Mesenchymal stem cell (in vitro differentiated cells and primary cell): ENCODE results near the gene FUT8.

Experiments
- DNase-seq: peaks from one replicate; pipeline ENCODE4 v3.0.0-alpha.2; 2013
- H2AFZ ChIP-seq: one replicate; pipeline ENCODE4 v1.6.1; 2013; ENCODE audit warnings: low read depth, mild to moderate bottlenecking, control low read depth, inconsistent platforms, low read length, moderate library complexity
- H2AK5ac ChIP-seq: 2 replicates; pipeline ENCODE4 v1.6.1; 2013; ENCODE audit warnings: low read length, moderate library complexity, mild to moderate bottlenecking, inconsistent platforms; ENCODE audit not compliant: severe bottlenecking
- H2BK120ac ChIP-seq: one replicate; pipeline ENCODE4 v1.6.1; 2013; ENCODE audit warnings: low read depth, mild to moderate bottlenecking, inconsistent platforms, low read length, moderate library complexity
- H2BK12ac ChIP-seq, 2 experiments: one replicate each; pipeline ENCODE4 v1.6.1; 2013; ENCODE audit warnings: inconsistent platforms in 2 of 2, low read length in 2 of 2, mild to moderate bottlenecking in 2 of 2, moderate library complexity in 2 of 2, control low read depth in 1 of 2
- H2BK15ac ChIP-seq: one replicate; pipeline ENCODE4 v1.6.1; 2013; ENCODE audit warnings: mild to moderate bottlenecking, low read depth, inconsistent platforms; ENCODE audit not compliant: poor library complexity, severe bottlenecking
- H2BK5ac ChIP-seq: 2 replicates; pipeline ENCODE4 v1.6.1; 2013; ENCODE audit warnings: low read depth, mild to moderate bottlenecking, low read length, control low read depth, inconsistent platforms; ENCODE audit not compliant: poor library complexity, severe bottlenecking
- H3K14ac ChIP-seq, 2 experiments: one replicate each; pipeline ENCODE4 v1.6.1; 2013; ENCODE audit warnings: inconsistent platforms in 2 of 2, low read length in 2 of 2, control low read depth in 1 of 2, mild to moderate bottlenecking in 1 of 2, moderate library complexity in 1 of 2
- H3K18ac ChIP-seq, 2 experiments: one replicate each; pipeline ENCODE4 v1.6.1; 2013; ENCODE audit warnings: inconsistent platforms in 2 of 2, low read length in 2 of 2, control low read depth in 1 of 2, low read depth in 1 of 2, mild to moderate bottlenecking in 1 of 2
- H3K23ac ChIP-seq, 2 experiments: one replicate each; pipeline ENCODE4 v1.6.1; 2013; ENCODE audit warnings: inconsistent platforms in 2 of 2, low read length in 2 of 2, mild to moderate bottlenecking in 2 of 2, moderate library complexity in 2 of 2, control low read depth in 1 of 2
- H3K27ac ChIP-seq: 2 replicates; pipeline ENCODE4 v1.5.1; 2013; ENCODE audit warnings: mild to moderate bottlenecking, moderate library complexity, low read length, control low read depth, inconsistent platforms; ENCODE audit not compliant: poor library complexity, severe bottlenecking
- H3K27me3 ChIP-seq, 2 experiments: 2 replicates each; pipeline versions ENCODE4 v1.6.1 to v1.7.0; 2013; ENCODE audit warnings: low read length in 2 of 2, mild to moderate bottlenecking in 2 of 2, moderate library complexity in 2 of 2, control low read depth in 1 of 2, inconsistent platforms in 1 of 2; ENCODE audit not compliant: control insufficient read depth in 1 of 2, insufficient read depth in 1 of 2
- H3K36me3 ChIP-seq, 2 experiments: 2 replicates each; pipeline versions ENCODE4 v1.6.1 to v1.7.0; 2013; ENCODE audit warnings: low read length in 2 of 2, control low read depth in 1 of 2, inconsistent platforms in 1 of 2, low read depth in 1 of 2, mild to moderate bottlenecking in 1 of 2; ENCODE audit not compliant: insufficient read depth in 2 of 2, control insufficient read depth in 1 of 2
- H3K4ac ChIP-seq, 2 experiments: one replicate each; pipeline ENCODE4 v1.6.1; 2013; ENCODE audit warnings: inconsistent platforms in 2 of 2, low read length in 2 of 2, mild to moderate bottlenecking in 2 of 2, moderate library complexity in 2 of 2, control low read depth in 1 of 2, low read depth in 1 of 2
- H3K4me1 ChIP-seq: 2 replicates; pipeline ENCODE4 v1.6.1; 2013; ENCODE audit warnings: low read depth, low read length, control low read depth; ENCODE audit not compliant: control insufficient read depth, insufficient read depth
- H3K4me2 ChIP-seq: 2 replicates; pipeline ENCODE4 v1.6.1; 2013; ENCODE audit warnings: low read length, mild to moderate bottlenecking, inconsistent platforms; ENCODE audit not compliant: poor library complexity, severe bottlenecking
- H3K4me3 ChIP-seq, 2 experiments: 2 replicates each; pipeline versions ENCODE4 v1.5.1 to v1.7.0; 2013; ENCODE audit warnings: low read length in 2 of 2, mild to moderate bottlenecking in 2 of 2, control low read depth in 1 of 2, low read depth in 1 of 2; ENCODE audit not compliant: insufficient read depth in 1 of 2
- H3K79me1 ChIP-seq: replicated peaks from 2 replicates; pipeline ENCODE4 v1.6.1; 2013; ENCODE audit warnings: mild to moderate bottlenecking, control low read depth, low read length, inconsistent platforms; ENCODE audit not compliant: poor library complexity, severe bottlenecking
- H3K9ac ChIP-seq: 2 replicates; pipeline ENCODE4 v1.7.0; 2013; ENCODE audit warnings: mild to moderate bottlenecking, low read length, moderate library complexity
- H3K9me3 ChIP-seq: 2 replicates; pipeline ENCODE4 v1.7.0; 2013; ENCODE audit warnings: mild to moderate bottlenecking, low read length; ENCODE audit not compliant: control insufficient read depth
- H4K8ac ChIP-seq: one replicate; pipeline ENCODE4 v1.6.1; 2013; ENCODE audit warnings: inconsistent platforms, mild to moderate bottlenecking, low read length, moderate library complexity
- H4K91ac ChIP-seq: one replicate; pipeline ENCODE4 v1.6.1; 2013; ENCODE audit warnings: mild to moderate bottlenecking, low read length, inconsistent platforms
- WGBS: methylation state at CpG from one replicate; pipeline ENCODE4 v1.1.7; 2013; ENCODE audit warnings: mixed read lengths; 5-methylcytosine and 5-hydroxymethylcytosine counted together

FUT8 gene

GRCh38 chr14:65720743-65721142, 308.2 kb downstream of the FUT8 start:
- Histone ChIP-seq H3K4me2 (no peak overlapping the region), H2AFZ (no peak overlapping the region), H3K27me3 (no peaks in the 10 kb centered on the region), H3K27ac (no peak overlapping the region), H2BK15ac (no peak overlapping the region), H3K9ac (no peak overlapping the region), H3K4me1 (no peaks in the 10 kb centered on the region), H4K91ac (no peak overlapping the region), H3K4ac (no peak overlapping the region), H2BK5ac (no peak overlapping the region), H3K36me3 (peaks cover 0 to 55% of the 10 kb centered on the region in 2 experiments), H3K23ac (no peak overlapping the region), H3K79me1 (peaks cover 6% of the 10 kb centered on the region), H4K8ac (no peak overlapping the region), H3K4me3 (no peak overlapping the region), H3K18ac (no peak overlapping the region), H2BK120ac (no peak overlapping the region), H2BK12ac (no peak overlapping the region), H3K9me3 (peaks cover 23% of the 10 kb centered on the region), H3K14ac (no peak overlapping the region), H2AK5ac (no peak overlapping the region)
- WGBS, result 98% methylated on average over 3 of the region's 5 CpGs
- DNase-seq, result no peak

- Histone ChIP-seq H2BK5ac (no peak overlapping the region), H3K23ac (no peak overlapping the region), H4K91ac (no peak overlapping the region), H3K4me1 (no peaks in the 10 kb centered on the region), H2AK5ac (no peak overlapping the region), H3K4me2 (no peak overlapping the region), H4K8ac (no peak overlapping the region), H3K79me1 (peaks cover 6% of the 10 kb centered on the region), H3K9me3 (peaks cover 16% of the 10 kb centered on the region), H3K4ac (no peak overlapping the region), H3K27me3 (no peaks in the 10 kb centered on the region), H3K18ac (no peak overlapping the region), H3K27ac (no peak overlapping the region), H3K14ac (no peak overlapping the region), H2BK12ac (no peak overlapping the region), H2BK120ac (no peak overlapping the region), H3K36me3 (peaks cover 0 to 77% of the 10 kb centered on the region in 2 experiments), H3K9ac (no peak overlapping the region), H3K4me3 (no peak overlapping the region), H2AFZ (no peak overlapping the region), H2BK15ac (no peak overlapping the region)
- no peak for DNase-seq
- WGBS, result 90% methylated on average over 3 of the region's 3 CpGs
Measured at GRCh38 chr14:65723348-65723747, 310.8 kb downstream of the FUT8 start.

GRCh38 chr14:65728604-65729003, 316.1 kb downstream of the FUT8 start:
- no peak overlapping the region for H2AK5ac ChIP-seq
- H3K4me1 ChIP-seq, result no peaks in the 10 kb centered on the region
- no peak overlapping the region for H3K4me2 ChIP-seq
- no peak overlapping the region for H3K14ac ChIP-seq
- peaks cover 0 to 72% of the 10 kb centered on the region in 2 experiments for H3K36me3 ChIP-seq
- H2BK5ac ChIP-seq, result no peak overlapping the region
- H4K8ac ChIP-seq, result no peak overlapping the region
- no peak overlapping the region for H2BK120ac ChIP-seq
- no peak overlapping the region for H3K4me3 ChIP-seq
- no peaks in the 10 kb centered on the region for H3K27me3 ChIP-seq
- H3K9ac ChIP-seq, result no peak overlapping the region
- no peak overlapping the region for H2BK12ac ChIP-seq
- no peak overlapping the region for H2AFZ ChIP-seq
- no peak overlapping the region for H2BK15ac ChIP-seq
- H3K9me3 ChIP-seq, result no peaks in the 10 kb centered on the region
- H3K4ac ChIP-seq, result no peak overlapping the region
- no peak for DNase-seq
- no peak overlapping the region for H3K23ac ChIP-seq
- WGBS, result no CpG with 5 or more reads among the region's 3 CpGs
- H3K18ac ChIP-seq, result no peak overlapping the region
- H3K27ac ChIP-seq, result no peak overlapping the region
- H3K79me1 ChIP-seq, result no peaks in the 10 kb centered on the region
- H4K91ac ChIP-seq, result no peak overlapping the region

- no peak overlapping the region for H4K8ac ChIP-seq
- no peak overlapping the region for H2AFZ ChIP-seq
- H3K14ac ChIP-seq, result no peak overlapping the region
- H3K4ac ChIP-seq, result no peak overlapping the region
- H3K9ac ChIP-seq, result no peak overlapping the region
- H3K79me1 ChIP-seq, result no peaks in the 10 kb centered on the region
- H2BK5ac ChIP-seq, result no peak overlapping the region
- no peak overlapping the region for H2BK15ac ChIP-seq
- H2BK12ac ChIP-seq, result no peak overlapping the region
- H3K4me1 ChIP-seq, result no peaks in the 10 kb centered on the region
- no peak for DNase-seq
- no peak overlapping the region for H4K91ac ChIP-seq
- WGBS, result 98% methylated on average over 2 of the region's 5 CpGs
- H3K18ac ChIP-seq, result no peak overlapping the region
- H3K4me3 ChIP-seq, result no peak overlapping the region
- H3K36me3 ChIP-seq, result peaks cover 0 to 73% of the 10 kb centered on the region in 2 experiments
- no peaks in the 10 kb centered on the region for H3K9me3 ChIP-seq
- H3K4me2 ChIP-seq, result no peak overlapping the region
- no peak overlapping the region for H3K23ac ChIP-seq
- no peaks in the 10 kb centered on the region for H3K27me3 ChIP-seq
- no peak overlapping the region for H3K27ac ChIP-seq
- no peak overlapping the region for H2AK5ac ChIP-seq
- H2BK120ac ChIP-seq, result no peak overlapping the region
Measured at GRCh38 chr14:65729566-65729965, 317.0 kb downstream of the FUT8 start.
